ENCODE data around the gene FAM221A.
"Not testable (repeated sequence)": the region's sequence is repeated elsewhere in the genome, so short reads cannot be mapped to it uniquely, and the experiment has no call there.

Gene FAM221A

GRCh38 chr7:23679898-23680413 lies at the start of gene FAM221A:
Gene FAM221A, plus strand, starts transcription at chr7:23680199. Its CDS starts 20 bp downstream, at chr7:23680219.
- peak; percentile 78 to 84 for DNase-seq

GRCh38 chr7:23633417-23633816 lies 46.6 kb upstream of the FAM221A start:
- no peak for DNase-seq

GRCh38 chr7:23645822-23646221 lies 34.2 kb upstream of the FAM221A start:
- DNase-seq = no peak

- no peak for DNase-seq
Observed at GRCh38 chr7:23653942-23654341, 26.1 kb upstream of the FAM221A start.

- no peak for DNase-seq
Observed at GRCh38 chr7:23654508-23654907, 25.5 kb upstream of the FAM221A start.

- no peak for DNase-seq
Observed at GRCh38 chr7:23655433-23655832, 24.6 kb upstream of the FAM221A start.

GRCh38 chr7:23658831-23659427 lies 21.1 kb upstream of the FAM221A start:
- no peak for DNase-seq

- no peak for DNase-seq
Observed at GRCh38 chr7:23661385-23661784, 18.6 kb upstream of the FAM221A start.

- DNase-seq = no peak
Observed at GRCh38 chr7:23662124-23662983, 17.6 kb upstream of the FAM221A start.

- no peak for DNase-seq
Observed at GRCh38 chr7:23662984-23663313, 17.1 kb upstream of the FAM221A start.

GRCh38 chr7:23664122-23664521 lies 15.9 kb upstream of the FAM221A start:
- no peak for DNase-seq

- no peak for DNase-seq
Observed at GRCh38 chr7:23672033-23672432, 8.0 kb upstream of the FAM221A start.

GRCh38 chr7:23680414-23681405 lies 711 bp downstream of the FAM221A start:
- peak; percentile 40 to 54 for DNase-seq

GRCh38 chr7:23684041-23684440 lies 4.0 kb downstream of the FAM221A start:
- DNase-seq = not testable (repeated sequence)

GRCh38 chr7:23685731-23686130 lies 5.7 kb downstream of the FAM221A start:
- DNase-seq = no peak

GRCh38 chr7:23687011-23687410 lies 7.0 kb downstream of the FAM221A start:
- DNase-seq = no peak

GRCh38 chr7:23689165-23689564 lies 9.2 kb downstream of the FAM221A start:
- no peak for DNase-seq

- DNase-seq = no peak
Observed at GRCh38 chr7:23691320-23691719, 11.3 kb downstream of the FAM221A start.

GRCh38 chr7:23693224-23693623 lies 13.2 kb downstream of the FAM221A start:
- DNase-seq = no peak

- DNase-seq = peak; percentile 51
Observed at GRCh38 chr7:23696916-23697441, 17.0 kb downstream of the FAM221A start.

- no peak for DNase-seq
Observed at GRCh38 chr7:23698822-23699221, 18.8 kb downstream of the FAM221A start.

GRCh38 chr7:23700046-23700445 lies 20.0 kb downstream of the FAM221A start:
- DNase-seq = no peak
